HG03521 (cell line): Measurements from ENCODE around the gene AFDN.

ENCODE experiments used
- ATAC-seq: cut with Tn5 transposase; IDR thresholded peaks from one replicate; pipeline ENCODE4 v1.9.1; 2021; ENCODE audit warnings: mild to moderate bottlenecking, moderate library complexity; ENCODE audit not compliant: unreplicated experiment

AFDN gene

DNA sequence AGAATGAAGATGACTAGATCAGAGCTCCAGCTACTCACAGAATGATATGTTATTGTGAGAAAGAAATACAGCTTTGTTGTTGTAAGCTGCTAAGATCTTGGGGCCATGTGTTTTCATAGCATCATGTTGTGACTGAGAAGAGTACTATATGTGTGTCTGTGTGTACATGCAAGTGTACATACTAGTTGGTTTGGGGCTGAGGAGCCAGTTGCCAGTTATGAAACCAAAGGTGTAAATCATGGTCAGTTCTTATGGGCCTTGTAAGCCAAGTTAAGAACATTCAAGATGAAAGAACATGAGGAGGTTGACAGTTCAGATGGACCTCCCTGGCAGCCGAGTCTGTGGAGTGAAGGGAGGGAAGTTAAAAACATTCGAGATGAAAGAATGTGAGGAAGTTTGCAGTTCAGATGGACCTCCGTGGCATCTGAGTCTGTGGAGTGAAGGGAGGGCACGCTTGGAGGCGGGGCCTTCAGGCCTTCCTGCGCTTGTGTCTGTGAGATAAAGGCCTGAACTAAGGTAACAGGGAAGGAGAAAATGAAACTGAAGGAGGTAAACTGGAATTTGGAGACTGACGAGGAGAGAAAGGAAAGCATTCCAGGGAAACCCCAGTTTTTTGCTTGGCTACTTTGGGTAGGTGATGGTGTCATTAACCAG is 13.9 kb downstream of the AFDN start:
- ATAC-seq, result no peak

DNA sequence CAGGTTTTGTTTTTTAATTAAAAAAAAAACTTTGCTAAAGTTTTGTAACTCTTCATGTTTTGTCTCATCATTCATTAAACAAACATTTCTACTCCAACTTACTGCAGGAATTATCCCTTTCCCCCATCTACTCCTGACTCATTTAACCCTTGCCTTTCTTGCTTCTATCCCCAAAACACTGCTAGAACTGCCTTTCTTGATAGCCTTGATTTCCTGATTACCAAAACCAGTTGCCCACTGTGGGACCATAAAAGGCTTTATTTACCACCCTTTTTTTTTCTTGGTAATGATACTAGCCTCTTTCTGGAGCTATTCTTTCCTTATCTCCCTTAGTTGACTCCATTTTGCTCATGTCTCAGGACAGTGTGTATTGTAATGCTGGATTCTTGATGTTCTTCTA is 15.3 kb downstream of the AFDN start:
- no peak for ATAC-seq

DNA sequence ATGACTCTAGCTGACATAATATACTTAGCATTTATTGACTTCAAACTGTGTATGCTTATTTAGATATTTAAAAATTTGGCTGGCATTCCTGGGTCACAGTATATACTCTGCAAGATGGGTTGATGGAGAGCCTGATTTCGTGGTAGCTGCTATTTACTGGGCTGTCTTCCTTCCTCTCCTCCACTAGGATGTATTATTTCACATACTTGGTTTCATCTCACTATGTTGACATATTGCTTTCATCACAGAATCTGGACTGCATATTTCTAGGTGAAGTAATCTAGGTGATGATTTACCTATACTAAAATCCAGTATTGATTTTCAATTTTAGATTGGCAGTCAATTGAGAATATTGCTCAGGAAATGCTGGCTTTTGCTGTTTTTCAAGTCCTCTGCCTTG is 15.7 kb downstream of the AFDN start:
- no peak for ATAC-seq

DNA sequence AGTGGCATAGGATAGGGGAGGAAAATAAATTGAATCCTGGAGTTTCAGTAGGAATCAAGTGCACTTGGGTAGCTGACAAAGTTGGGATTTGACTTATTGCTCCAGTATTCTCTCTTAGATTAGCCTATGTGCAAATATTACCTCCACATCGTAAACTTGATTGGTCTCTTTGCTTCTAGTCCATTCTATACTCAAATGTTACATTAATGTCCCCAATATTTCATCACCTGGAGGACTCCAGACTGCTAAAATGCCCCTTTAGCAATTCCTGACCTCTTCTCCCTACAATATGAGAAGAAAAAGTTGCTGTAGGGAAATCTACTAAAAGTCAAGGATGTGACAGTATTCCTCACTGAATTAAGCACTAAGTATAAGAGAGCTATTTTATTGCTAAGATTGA is 16.3 kb downstream of the AFDN start:
- no peak for ATAC-seq

DNA sequence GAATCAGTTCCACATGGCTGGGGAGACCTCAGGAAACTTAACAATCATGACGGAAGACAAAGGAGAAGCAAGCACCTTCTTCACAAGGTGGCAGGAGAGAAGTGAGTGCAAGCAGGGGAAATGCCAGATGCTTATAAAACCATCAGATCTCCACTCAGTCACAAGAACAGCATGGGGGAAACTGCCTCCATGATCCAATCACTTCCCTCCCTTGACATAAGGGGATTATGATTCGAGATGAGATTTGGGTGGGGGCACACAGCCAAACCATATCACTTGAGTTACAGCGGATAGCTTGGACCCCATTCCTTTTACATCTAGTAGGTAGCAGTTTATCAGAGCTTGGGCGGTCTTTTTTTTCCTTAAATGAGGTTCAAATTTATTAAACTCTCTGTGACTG is 19.1 kb downstream of the AFDN start:
- ATAC-seq, result no peak

DNA sequence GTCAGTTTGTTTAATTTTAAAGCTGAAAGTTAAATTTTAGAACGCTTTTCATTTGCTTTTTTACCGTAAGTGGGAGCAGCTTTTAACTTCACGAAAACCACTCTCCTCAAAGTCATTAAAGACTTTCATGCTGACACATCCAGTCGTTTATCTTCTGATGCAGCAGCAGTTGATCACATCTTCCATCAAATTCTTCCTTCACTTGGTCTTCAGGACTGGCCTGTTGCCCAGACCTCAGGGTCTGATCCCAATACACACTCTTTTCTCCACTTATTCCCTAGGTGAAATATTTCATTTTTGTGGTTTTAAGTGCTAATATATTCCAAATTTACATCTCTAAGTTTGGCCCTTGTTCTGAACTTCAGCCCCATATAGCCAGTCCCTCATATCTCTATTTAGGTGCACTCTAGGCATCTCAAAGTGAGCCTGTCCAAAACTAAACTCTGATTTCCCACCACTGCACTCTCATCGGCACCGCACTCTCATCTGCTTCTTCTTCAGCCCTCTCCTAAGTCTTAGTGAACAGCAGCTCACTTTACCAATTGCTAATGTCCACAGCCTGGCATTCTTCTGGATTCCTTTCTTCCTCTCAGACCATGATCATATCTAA is 20.4 kb downstream of the AFDN start:
- ATAC-seq, result no peak

DNA sequence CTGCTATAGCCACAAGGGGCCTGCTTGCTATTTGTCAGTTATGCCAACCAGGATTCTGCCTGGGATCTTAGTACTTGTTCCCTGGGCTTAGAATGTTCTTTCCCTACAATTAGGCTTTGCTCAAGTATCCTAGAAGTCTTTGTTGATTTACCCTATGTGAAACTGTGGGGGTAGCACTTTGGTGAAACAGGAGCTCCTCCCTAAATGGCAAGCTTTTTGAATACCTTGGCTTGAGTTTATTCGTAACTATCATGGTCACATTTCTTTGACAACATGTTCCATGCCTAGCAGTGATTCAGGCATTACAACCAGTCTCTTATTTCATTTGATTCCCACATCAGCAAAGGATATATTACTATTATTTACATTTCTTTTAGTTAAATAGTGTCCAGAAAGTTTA is 21.2 kb downstream of the AFDN start:
- no peak for ATAC-seq

DNA sequence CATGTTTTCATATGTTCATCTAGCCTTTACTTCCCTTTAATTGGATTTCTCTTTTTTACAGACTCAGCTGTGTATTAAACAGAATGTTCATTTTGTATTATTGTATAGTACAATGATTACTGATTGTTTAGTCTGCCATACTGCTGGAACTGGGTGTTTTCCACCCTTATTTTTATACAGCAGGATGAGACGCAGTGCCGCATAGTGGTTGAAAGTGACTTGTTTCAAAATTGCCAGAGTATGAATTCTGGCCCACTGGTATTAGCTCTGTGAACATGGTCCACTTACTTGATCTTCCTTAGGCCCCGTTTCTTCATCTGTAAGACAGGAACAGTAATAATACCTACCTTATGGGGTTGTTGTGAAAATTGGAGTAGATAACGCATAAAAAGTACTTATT is 22.1 kb downstream of the AFDN start:
- no peak for ATAC-seq

DNA sequence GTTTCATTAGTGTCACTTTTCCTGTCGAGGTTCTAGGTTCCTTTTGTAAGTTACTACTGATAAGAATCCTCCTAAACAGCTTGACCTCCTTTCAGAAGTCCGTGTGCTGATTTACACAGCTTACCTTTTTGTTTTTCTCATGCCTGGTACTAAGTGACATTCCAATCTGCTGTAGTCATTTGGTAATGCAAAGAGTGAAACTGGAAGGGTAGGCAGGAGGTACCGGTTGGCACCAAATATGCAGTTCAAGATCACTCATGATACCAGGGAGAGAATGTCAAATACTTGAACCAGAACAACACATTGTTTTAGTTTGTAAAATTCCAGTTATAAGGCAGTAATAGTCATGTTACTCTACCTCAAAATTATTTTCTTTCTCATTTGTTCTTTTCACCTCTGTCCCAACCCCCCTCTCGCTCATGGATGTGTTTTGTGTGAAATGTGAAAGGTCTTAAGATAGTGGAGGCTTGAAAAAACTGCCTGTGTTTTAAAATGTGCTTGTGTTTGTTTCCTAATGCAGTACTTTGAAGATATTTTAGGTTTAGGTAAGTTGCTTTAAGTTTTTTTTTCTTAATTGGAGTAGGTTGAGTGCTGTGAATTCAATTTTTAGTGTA is 23.2 kb downstream of the AFDN start:
- no peak for ATAC-seq

DNA sequence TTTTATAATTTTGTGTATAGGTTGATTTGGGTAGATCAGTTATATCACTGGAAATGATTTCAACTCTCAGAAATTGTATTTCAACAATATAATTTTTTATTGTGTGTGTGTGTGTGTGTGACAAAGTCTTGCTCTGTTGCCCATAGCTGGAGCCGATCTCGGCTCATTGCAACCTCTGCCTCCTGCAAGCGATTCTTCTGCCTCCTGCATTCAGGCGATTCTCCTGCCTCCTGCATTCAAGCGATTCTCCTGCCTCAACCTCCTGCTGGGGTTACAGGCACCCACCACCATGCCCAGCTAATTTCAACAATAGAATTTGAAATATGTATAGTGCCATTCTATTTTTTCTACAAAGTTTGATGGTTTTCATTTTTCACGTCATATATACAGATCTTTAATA is 24.1 kb downstream of the AFDN start:
- ATAC-seq, result no peak

DNA sequence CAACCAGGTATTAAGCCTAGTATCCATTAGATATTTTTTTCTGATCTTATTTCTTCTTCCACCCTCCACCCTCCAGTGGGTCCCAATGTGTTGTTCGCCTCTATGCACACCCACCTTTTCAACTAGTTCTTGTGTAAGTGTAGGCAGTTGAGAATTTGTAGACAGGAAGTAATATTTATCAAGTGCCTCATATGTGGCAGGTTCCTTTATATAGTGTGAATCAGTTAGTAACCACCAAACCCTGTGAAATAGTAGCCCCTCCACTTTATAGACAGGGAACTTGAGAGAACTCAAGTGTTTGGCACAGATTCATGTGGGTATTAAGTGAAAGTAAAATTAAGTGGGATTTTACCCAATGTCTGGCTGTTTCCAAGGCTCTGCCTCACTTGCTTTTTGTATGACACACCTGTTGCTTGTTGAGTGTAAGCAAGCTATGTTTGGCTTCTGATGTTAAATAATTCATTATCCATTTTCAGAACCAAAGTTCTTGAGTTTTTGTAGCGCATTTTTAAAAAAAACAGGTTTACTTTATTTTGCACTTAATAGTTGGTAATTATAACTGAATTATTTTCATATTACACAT is 24.8 kb downstream of the AFDN start:
- no peak for ATAC-seq

DNA sequence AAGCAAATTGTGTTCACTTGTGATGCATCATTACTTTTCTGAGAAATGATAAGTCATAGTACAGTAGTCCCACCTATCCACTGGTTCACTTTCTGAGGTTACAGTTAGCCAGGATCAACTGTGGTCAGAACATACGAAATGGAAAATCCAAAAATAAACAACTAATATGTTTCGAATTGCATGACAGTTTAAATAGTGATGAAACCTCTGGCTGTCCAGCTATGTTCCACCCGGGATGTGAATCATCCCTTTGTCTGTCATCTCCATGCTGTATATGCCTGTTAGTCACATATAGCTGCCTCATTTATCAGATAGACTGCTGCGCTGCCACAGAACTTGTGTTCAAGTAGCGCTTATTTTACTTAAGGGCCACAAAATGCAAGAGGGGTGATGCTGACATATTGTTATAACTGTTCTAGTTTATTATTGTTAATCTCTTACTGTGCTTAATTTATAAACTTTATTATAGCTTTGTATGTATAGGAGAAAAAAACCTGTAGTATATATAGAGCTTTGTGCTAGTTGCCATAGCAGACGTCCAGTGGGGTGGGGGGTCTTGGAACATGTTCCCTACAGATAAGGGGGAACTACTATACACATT is 29.2 kb downstream of the AFDN start:
- no peak for ATAC-seq

DNA sequence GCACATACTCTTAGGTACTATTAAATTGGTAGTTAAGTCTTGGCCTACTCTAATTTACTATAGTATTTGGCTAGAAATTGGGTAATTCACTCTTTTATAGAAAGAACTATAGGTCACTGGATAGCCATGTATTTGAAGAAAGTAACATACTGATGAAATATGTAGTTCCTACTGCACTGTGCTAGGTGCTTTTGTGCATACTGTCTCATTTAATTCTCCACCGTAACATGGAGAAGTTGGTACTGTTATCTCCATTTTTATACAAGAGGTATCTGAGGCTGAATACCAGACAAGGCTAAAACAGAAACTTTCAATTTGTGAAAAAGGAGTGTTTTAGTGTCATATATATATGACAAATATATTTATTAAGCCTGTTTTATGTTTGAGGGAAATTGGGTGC is 29.8 kb downstream of the AFDN start:
- no peak for ATAC-seq

DNA sequence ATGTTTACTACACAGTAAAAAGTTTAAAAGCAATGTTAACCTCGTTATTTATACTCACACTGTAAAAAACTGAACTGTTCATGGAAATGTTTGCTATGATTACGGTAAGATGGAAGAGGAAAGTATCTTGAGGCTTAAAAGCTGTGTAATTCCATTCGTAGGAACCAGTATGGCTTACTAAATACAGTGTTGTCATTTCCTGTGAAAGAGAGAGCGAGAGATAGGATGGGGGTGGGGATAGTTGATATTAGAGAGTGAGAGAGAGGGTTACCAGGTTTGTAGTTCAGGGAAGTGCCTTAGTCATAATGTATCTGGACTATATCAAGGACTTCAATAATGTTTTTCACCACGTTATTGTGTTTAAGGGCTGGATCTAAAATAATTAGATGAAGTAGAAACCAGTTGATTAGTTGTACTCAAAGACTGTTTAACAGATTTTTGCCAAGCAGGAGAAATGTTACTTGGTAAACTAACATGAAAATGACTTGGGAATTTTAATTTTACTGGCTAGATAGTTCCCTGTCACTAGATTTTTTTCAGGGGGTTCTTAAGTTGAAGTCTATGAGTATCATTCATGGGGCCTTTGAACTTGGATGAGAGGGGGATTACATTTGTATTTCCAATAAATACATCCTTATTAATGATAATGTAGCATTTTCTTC is 30.4 kb downstream of the AFDN start:
- ATAC-seq, result no peak

DNA sequence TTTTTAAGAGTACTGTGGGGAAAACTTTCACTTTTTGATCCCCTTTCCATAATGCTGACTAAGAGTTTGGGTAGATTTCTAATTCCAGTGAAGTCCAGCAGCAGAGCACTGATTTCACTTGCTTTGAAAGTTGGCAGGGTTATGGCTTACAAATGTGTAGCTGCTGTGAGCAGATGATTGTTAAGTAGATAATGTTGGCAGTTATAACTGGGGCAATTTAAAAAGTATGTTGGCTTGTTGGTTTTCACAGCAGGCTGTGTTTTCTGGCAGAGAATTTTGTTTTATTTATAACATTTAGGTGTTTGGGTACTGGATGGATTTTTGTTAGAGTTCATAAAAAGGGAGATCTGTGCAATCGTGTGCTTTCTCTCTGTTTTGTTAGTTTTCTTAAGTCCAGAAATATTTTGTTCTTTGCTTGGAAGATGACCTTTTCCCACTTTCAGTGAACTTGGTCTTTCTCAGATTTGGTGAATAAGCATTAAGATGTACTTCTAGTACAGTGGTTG is 31.4 kb downstream of the AFDN start:
- no peak for ATAC-seq

DNA sequence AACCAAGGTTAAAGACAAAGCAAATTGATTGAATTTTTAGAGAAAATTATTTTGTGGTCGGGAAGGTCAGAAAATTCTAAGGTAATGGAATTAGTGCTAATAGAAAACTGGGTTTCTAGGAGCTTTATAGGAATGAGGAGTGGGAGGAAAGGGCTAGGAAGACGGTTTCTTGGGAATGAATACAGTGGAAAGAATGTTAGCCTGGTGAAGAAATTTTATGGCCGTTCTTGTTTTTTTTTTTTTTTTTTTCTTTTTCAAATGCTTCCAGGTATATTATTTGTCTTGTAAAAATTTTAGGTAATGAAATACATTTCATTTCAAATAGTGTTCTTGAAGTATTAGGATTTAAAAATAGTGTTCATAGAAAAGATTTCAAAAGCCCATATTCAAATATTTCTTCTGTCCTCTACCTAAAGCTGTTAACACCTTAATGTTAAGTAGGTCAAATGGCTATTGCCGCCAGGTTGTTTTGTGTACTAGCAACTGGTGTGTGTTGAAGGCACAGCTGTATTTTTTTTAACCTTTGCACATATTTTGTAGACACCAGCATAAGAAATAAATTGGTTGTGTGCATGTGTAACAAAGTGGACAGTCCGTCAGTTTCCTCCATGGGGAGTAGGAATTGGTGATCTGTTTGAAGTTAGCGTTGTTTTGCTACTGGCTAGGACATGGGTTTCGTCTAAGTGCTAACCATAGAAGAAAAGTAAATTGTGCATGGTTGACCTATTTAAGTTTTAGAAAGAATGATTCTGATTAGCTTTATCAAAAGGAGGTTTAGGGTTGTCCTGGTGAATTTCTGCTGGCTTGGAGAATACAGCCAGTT is 32.3 kb downstream of the AFDN start:
- no peak for ATAC-seq

DNA sequence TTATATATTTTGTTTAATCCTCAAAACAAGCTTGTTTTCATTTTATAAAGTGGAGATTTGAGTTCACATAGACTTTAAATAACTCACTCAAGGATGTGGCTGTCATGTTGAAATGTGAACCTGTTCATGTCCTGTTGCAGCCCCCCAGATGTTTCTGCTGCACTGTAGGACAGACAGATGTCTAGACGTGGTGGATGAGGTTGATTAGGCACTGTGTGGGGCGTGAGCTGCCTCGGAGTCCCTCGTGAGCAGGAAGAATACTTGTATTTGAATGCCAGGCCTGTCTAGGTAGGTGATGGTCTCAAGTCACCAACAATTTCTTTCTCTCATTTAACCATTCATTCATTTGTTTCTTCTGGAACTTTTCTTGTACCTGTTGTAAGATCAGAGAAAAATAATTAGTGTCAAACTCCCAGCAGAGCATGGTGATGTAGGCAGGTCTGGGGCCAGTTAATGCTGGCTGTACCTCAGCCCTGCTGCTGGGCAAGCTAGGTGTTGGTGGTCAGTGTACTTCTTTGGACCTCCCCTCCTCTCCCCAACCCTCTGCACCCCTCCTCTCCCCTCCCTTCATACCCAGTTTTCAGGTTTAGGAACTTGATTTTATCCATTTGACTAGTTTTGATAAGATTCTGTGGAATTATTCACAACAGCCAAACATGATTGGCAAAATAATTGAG is 34.0 kb downstream of the AFDN start:
- ATAC-seq, result no peak

DNA sequence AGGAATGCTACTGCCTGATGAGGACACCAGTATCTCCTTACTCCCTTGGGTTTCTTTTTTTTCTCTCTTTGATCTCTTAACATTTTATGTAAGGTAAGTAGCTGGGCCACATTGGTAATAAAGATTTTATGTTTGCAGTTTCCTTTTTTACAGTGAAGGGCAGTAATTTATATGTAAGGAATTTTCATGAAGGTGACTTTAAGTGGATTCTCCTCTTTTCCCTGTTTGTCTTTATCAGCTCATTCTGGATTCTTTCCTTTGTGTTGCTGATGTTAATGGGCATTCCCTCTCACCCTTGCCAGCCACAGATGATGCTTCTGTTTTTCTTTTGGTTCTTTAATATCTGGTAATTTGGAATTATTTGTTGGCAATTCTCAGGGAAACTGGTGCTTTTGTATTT is 34.7 kb downstream of the AFDN start:
- no peak for ATAC-seq

DNA sequence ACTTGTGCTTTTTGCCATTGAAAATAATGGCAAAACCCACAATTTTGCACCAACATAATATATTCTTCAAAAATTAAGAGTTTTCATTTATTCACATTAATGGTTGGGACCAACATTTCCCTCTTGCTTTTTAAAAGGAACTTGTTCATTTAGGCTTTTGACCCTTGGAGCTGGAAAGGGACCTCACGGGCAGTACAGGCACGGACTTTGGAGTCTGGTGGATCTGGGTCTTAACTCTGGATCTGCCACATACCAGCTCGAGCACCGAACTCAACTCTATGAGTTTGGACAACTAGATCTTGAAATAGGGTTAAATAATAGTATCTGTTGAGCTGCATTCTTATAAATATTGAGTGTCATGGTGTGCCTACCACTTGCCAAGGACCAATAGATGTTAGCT is 37.2 kb downstream of the AFDN start:
- no peak for ATAC-seq

DNA sequence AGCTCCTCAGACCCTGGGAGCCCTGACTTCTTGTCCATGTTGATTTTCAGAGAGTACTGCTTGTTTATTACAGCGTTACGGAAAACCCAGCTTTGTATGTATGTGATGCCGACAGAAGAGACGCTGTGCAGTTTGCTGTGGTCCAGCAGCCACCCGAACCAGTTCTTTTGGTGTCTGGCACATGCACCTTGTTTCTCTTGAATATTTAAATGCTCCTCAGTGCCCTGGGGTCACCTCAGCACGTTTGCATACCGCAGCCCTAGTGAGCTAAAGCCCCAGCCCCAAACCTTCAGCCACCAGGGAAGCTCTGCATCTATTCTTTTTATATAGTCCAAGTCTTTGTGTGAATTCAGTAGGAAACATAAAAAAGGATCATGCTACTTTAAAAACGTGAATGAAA is 39.9 kb downstream of the AFDN start:
- ATAC-seq, result no peak
